ENCODE data around the gene MXI1.

GRCh38 chr10:110286841-110287240 is 79.4 kb downstream of the MXI1 start:
- TF ChIP-seq, protein P1, sequence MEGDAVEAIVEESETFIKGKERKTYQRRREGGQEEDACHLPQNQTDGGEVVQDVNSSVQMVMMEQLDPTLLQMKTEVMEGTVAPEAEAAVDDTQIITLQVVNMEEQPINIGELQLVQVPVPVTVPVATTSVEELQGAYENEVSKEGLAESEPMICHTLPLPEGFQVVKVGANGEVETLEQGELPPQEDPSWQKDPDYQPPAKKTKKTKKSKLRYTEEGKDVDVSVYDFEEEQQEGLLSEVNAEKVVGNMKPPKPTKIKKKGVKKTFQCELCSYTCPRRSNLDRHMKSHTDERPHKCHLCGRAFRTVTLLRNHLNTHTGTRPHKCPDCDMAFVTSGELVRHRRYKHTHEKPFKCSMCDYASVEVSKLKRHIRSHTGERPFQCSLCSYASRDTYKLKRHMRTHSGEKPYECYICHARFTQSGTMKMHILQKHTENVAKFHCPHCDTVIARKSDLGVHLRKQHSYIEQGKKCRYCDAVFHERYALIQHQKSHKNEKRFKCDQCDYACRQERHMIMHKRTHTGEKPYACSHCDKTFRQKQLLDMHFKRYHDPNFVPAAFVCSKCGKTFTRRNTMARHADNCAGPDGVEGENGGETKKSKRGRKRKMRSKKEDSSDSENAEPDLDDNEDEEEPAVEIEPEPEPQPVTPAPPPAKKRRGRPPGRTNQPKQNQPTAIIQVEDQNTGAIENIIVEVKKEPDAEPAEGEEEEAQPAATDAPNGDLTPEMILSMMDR (IDR thresholded peaks at IDR 0.05) = no peak
- TF ChIP-seq POLR2A (IDR thresholded peaks at IDR 0.05) = no peak

All from uterus (tissue), 2 donors.